ENCODE results near the gene APOL3.

- TF ChIP-seq EZH2phosphoT487 (IDR thresholded peaks at IDR 0.05; ENCODE audit: borderline replicate concordance, low read length) (no peak), EZH2 (IDR thresholded peaks at IDR 0.05; ENCODE audit: low read length, unreplicated experiment) (no peak)
Measured at GRCh38 chr22:36136475-36136874, 24.1 kb downstream of the APOL3 start.
